Neural crest cell (in vitro differentiated cells): ENCODE results near the gene LRP8. TPM values are rescaled to one million over a fixed set of nuclear protein-coding genes. Genes with fewer than 3 reads are reported as not detected.

ENCODE experiments used
- DNase-seq: peaks from one replicate; pipeline ENCODE4 v3.0.0; 2021; ENCODE audit warnings: low read depth, mixed read lengths, low spot score
- H3K27ac Mint-ChIP-seq: one replicate; pipeline ENCODE4 v1.8.0; 2021; ENCODE audit warnings: mild to moderate bottlenecking, mixed read lengths; ENCODE audit not compliant: unreplicated experiment
- H3K27me3 Mint-ChIP-seq: 2 replicates; pipeline ENCODE4 v1.8.0; 2021; ENCODE audit warnings: low read depth, mild to moderate bottlenecking, mixed read lengths
- H3K36me3 Mint-ChIP-seq: 2 replicates; pipeline ENCODE4 v1.8.0; 2021; ENCODE audit warnings: low read depth, mild to moderate bottlenecking, mixed read lengths
- H3K4me1 Mint-ChIP-seq: 2 replicates; pipeline ENCODE4 v1.8.0; 2021; ENCODE audit warnings: mixed read lengths
- H3K4me3 Mint-ChIP-seq: one replicate; pipeline ENCODE4 v1.8.0; 2021; ENCODE audit warnings: mild to moderate bottlenecking, mixed read lengths
- H3K9me3 Mint-ChIP-seq: 2 replicates; pipeline ENCODE4 v1.8.0; 2021; ENCODE audit warnings: mixed read lengths
- CTCF ChIP-seq: fragments of 200-600 bp; sonication (generic); conservative IDR thresholded peaks from 2 replicates; pipeline ENCODE4 v1.5.0; 2021; ENCODE audit warnings: antibody characterized with exemption, mild to moderate bottlenecking
- total RNA-seq: library from RNA; stranded (reverse); gene quantifications from 2 replicates; pipeline ENCODE4 v1.2.1, GENCODE V29; 2021

LRP8 gene
- total RNA-seq, 1 donor from 2014 or later = 49.7 TPM

GRCh38 chr1:53249706-53250105, 78.2 kb downstream of the LRP8 start:
- Mint-ChIP-seq H3K27ac (peak overlapping the region; percentile 60), H3K36me3 (peaks cover 25% of the 10 kb centered on the region), H3K9me3 (no peaks in the 10 kb centered on the region), H3K4me1 (no peaks in the 10 kb centered on the region), H3K27me3 (no peaks in the 10 kb centered on the region), H3K4me3 (no peak overlapping the region)
- no peak for DNase-seq
- no peak for TF ChIP-seq CTCF

- Mint-ChIP-seq H3K4me3 (no peak overlapping the region), H3K27ac (no peak overlapping the region), H3K9me3 (no peaks in the 10 kb centered on the region), H3K36me3 (peaks cover 18% of the 10 kb centered on the region), H3K4me1 (no peaks in the 10 kb centered on the region), H3K27me3 (no peaks in the 10 kb centered on the region)
- no peak for DNase-seq
- no peak for TF ChIP-seq CTCF
Measured at GRCh38 chr1:53246261-53247134, 81.4 kb downstream of the LRP8 start.

- no peaks in the 10 kb centered on the region for H3K9me3 Mint-ChIP-seq
- H3K4me3 Mint-ChIP-seq = no peak overlapping the region
- peaks cover 1% of the 10 kb centered on the region for H3K4me1 Mint-ChIP-seq
- H3K36me3 Mint-ChIP-seq = peaks cover 4% of the 10 kb centered on the region
- H3K27me3 Mint-ChIP-seq = no peaks in the 10 kb centered on the region
- no peak overlapping the region for H3K27ac Mint-ChIP-seq
- no peak for TF ChIP-seq CTCF
- no peak for DNase-seq
Measured at GRCh38 chr1:53244141-53244540, 83.7 kb downstream of the LRP8 start.

GRCh38 chr1:53242381-53242780, 85.5 kb downstream of the LRP8 start:
- TF ChIP-seq CTCF = no peak
- Mint-ChIP-seq H3K27ac (no peak overlapping the region), H3K9me3 (no peaks in the 10 kb centered on the region), H3K4me3 (no peak overlapping the region), H3K36me3 (peaks cover 2% of the 10 kb centered on the region), H3K4me1 (peaks cover 19% of the 10 kb centered on the region), H3K27me3 (peaks cover 2% of the 10 kb centered on the region)
- DNase-seq = no peak

GRCh38 chr1:53241828-53242227, 86.0 kb downstream of the LRP8 start:
- Mint-ChIP-seq H3K36me3 (peaks cover 2% of the 10 kb centered on the region), H3K4me3 (no peak overlapping the region), H3K4me1 (peaks cover 19% of the 10 kb centered on the region), H3K9me3 (no peaks in the 10 kb centered on the region), H3K27ac (no peak overlapping the region), H3K27me3 (peaks cover 2% of the 10 kb centered on the region)
- no peak for DNase-seq
- no peak for TF ChIP-seq CTCF
